Measurements from ENCODE around the gene KISS1R. TPM values are rescaled to one million over a fixed set of nuclear protein-coding genes. Genes with fewer than 3 reads are reported as not detected.

Gene KISS1R
- total RNA-seq, 2 donors from 2014 or later, result not detected

GRCh38 chr19:964761-965694, 47.9 kb downstream of the KISS1R start:
- TF ChIP-seq POLR2AphosphoS5 (IDR thresholded peaks at IDR 0.05), result no peak
- TF ChIP-seq, protein P1, sequence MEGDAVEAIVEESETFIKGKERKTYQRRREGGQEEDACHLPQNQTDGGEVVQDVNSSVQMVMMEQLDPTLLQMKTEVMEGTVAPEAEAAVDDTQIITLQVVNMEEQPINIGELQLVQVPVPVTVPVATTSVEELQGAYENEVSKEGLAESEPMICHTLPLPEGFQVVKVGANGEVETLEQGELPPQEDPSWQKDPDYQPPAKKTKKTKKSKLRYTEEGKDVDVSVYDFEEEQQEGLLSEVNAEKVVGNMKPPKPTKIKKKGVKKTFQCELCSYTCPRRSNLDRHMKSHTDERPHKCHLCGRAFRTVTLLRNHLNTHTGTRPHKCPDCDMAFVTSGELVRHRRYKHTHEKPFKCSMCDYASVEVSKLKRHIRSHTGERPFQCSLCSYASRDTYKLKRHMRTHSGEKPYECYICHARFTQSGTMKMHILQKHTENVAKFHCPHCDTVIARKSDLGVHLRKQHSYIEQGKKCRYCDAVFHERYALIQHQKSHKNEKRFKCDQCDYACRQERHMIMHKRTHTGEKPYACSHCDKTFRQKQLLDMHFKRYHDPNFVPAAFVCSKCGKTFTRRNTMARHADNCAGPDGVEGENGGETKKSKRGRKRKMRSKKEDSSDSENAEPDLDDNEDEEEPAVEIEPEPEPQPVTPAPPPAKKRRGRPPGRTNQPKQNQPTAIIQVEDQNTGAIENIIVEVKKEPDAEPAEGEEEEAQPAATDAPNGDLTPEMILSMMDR (IDR thresholded peaks at IDR 0.05), result no peak
- Histone ChIP-seq H3K27ac (no peak overlapping the region), H3K36me3 (no peaks in the 10 kb centered on the region), H3K4me1 (replicated peaks) (no peaks in the 10 kb centered on the region), H3K9me3 (no peaks in the 10 kb centered on the region), H3K27me3 (replicated peaks; ENCODE audit: insufficient read depth) (no peaks in the 10 kb centered on the region), H3K4me3 (no peak overlapping the region)
- no peak for DNase-seq (ENCODE audit: low spot score)
- WGBS, result 95% methylated on average over 19 of the region's 19 CpGs
- intact Hi-C loops (cut with DNase I), result no loop called here

- Histone ChIP-seq H3K4me3 (no peak overlapping the region), H3K4me1 (replicated peaks) (no peaks in the 10 kb centered on the region), H3K27me3 (replicated peaks; ENCODE audit: insufficient read depth) (no peaks in the 10 kb centered on the region), H3K27ac (no peak overlapping the region), H3K36me3 (no peaks in the 10 kb centered on the region), H3K9me3 (no peaks in the 10 kb centered on the region)
- TF ChIP-seq POLR2A (IDR thresholded peaks at IDR 0.05) (no peak), POLR2AphosphoS5 (IDR thresholded peaks at IDR 0.05) (no peak)
- TF ChIP-seq, protein P1 (IDR thresholded peaks at IDR 0.05), result no peak
- 89% methylated on average over 17 of the region's 17 CpGs for WGBS
- DNase-seq (ENCODE audit: low spot score), result no peak
- intact Hi-C loops (cut with DNase I), result no loop called here
These were observed 49.5 kb downstream of the KISS1R start for GRCh38 chr19:966485-967088.

Small RNAs within 50 kb of the gene (small RNA-seq; reads per million reads assigned to genes)
- 0 reads per million in 2 donors for gene RNU6-9

Other genes starting within 250 kb of the KISS1R start
- 100 to 1,000 TPM in 1 of 2 donors, 10 to 100 TPM in 1; 69.3 to 241 TPM for gene FSTL3, start 240.9 kb upstream of the KISS1R start, total RNA-seq
- gene PRSS57, start 221.9 kb upstream of the KISS1R start, total RNA-seq, result 1 to 10 TPM in 1 of 2 donors, not detected in 1; 1.7 TPM
- 10 to 100 TPM; 40.9 to 58.7 TPM for gene PALM, start 208.4 kb upstream of the KISS1R start, total RNA-seq
- 1 to 10 TPM; 7.3 to 9.3 TPM for gene MISP, start 166.2 kb upstream of the KISS1R start, total RNA-seq
- 100 to 1,000 TPM; 153 to 222 TPM for gene PTBP1, start 119.9 kb upstream of the KISS1R start, total RNA-seq
- gene PLPPR3, start 95.4 kb upstream of the KISS1R start, total RNA-seq, result 10 to 100 TPM in 1 of 2 donors, under 1 TPM in 1; 0.27 to 20.3 TPM
- 1 to 10 TPM in 1 of 2 donors, not detected in 1; 6.9 TPM for gene AZU1, start 89.5 kb upstream of the KISS1R start, total RNA-seq
- 1 to 10 TPM in 1 of 2 donors, not detected in 1; 2.6 TPM for gene PRTN3, start 76.3 kb upstream of the KISS1R start, total RNA-seq
- 1 to 10 TPM in 1 of 2 donors, not detected in 1; 1.4 TPM for gene ELANE, start 65.0 kb upstream of the KISS1R start, total RNA-seq
- 100 to 1,000 TPM in 1 of 2 donors, 10 to 100 TPM in 1; 92.2 to 167 TPM for gene CFD, start 57.7 kb upstream of the KISS1R start, total RNA-seq
- gene MED16, start 24.1 kb upstream of the KISS1R start, total RNA-seq, result 100 to 1,000 TPM in 1 of 2 donors, 10 to 100 TPM in 1; 65.1 to 114 TPM
- not detected for gene RNU6-9, start 23.8 kb upstream of the KISS1R start, total RNA-seq
- 10 to 100 TPM; 36.9 to 58.7 TPM for gene R3HDM4, start 4.1 kb upstream of the KISS1R start, total RNA-seq
- 10 to 100 TPM in 1 of 2 donors, 1 to 10 TPM in 1; 3.8 to 18.7 TPM for gene ARID3A, start 8.7 kb downstream of the KISS1R start, total RNA-seq
- gene WDR18, start 67.0 kb downstream of the KISS1R start, total RNA-seq, result 10 to 100 TPM; 35.0 to 94.8 TPM
- under 1 TPM in 1 of 2 donors, not detected in 1; 0.34 TPM for gene GRIN3B, start 83.1 kb downstream of the KISS1R start, total RNA-seq
- 100 to 1,000 TPM; 216 to 377 TPM for gene TMEM259, start 103.8 kb downstream of the KISS1R start, total RNA-seq
- not detected for gene RNU6-2, start 104.2 kb downstream of the KISS1R start, total RNA-seq
- gene CNN2, start 109.3 kb downstream of the KISS1R start, total RNA-seq, result 100 to 1,000 TPM in 1 of 2 donors, 10 to 100 TPM in 1; 82.9 to 101 TPM
- gene ABCA7, start 122.8 kb downstream of the KISS1R start, total RNA-seq, result 10 to 100 TPM; 16.2 to 25.1 TPM
- gene ARHGAP45, start 149.8 kb downstream of the KISS1R start, total RNA-seq, result 10 to 100 TPM in 1 of 2 donors, 1 to 10 TPM in 1; 8.9 to 26.2 TPM
- 100 to 1,000 TPM; 152 to 169 TPM for gene POLR2E, start 178.0 kb downstream of the KISS1R start, total RNA-seq
- 100 to 1,000 TPM; 577 to 627 TPM for gene GPX4, start 186.7 kb downstream of the KISS1R start, total RNA-seq